ENCODE results near the gene TPRG1L. TPM values are rescaled to one million over a fixed set of nuclear protein-coding genes. Genes with fewer than 3 reads are reported as not detected.

The TPRG1L gene
- total and polyA plus RNA-seq, 8 donors, result 16.4 to 33.3 (median 21.8) TPM

DNA sequence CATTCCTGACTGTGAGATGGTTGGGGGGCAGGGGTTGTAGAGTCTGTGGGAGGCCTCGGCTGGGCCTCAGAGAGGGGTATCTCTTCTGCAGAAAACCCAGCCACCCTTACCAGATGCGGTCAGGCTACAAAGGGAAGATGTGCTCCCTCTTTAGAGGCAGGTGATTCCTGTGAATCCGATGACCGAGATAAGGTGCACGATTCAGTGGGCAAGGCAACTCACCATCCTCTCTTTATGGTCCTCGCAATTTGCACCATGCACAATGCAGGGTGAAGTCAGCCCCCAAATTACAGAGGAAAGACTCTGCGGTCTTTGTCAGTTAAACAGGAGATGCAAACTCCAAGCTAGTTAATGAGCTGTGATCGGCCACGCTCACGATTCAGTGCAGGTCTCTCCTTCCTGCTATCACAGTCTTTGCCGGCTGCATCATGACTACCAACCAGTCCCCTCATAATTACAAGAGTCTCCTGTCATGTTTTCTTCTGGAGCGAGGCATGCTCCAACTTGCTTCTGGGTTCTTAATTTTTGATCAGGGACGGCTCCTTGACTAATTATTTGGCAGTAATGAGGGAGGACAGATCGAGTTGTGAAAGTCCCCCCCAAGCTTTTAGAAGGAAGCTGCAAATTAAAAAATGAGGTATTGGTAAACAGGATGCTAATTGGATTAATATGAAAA is 40.0 kb downstream of the TPRG1L start:
- H3K9me3 ChIP-seq, result no peaks in the 10 kb centered on the region
- no peak overlapping the region for H3K27ac ChIP-seq
- 81 to 89% methylated on average over 14 of the region's 14 CpGs for WGBS, 2 donors
- FAIRE-seq (no peak), DNase-seq (no peak), ATAC-seq (no peak)
- no peak overlapping the region for H3K4me3 ChIP-seq
- H3K4me1 ChIP-seq, result peaks cover 4 to 5% (median 4%) of the 10 kb centered on the region in 3 donors
- H3K36me3 ChIP-seq, result no peaks in the 10 kb centered on the region
- intact Hi-C loops (cut with DNase I), result no loop called here
- no peaks in the 10 kb centered on the region for H3K27me3 ChIP-seq
- TF ChIP-seq, protein P1, sequence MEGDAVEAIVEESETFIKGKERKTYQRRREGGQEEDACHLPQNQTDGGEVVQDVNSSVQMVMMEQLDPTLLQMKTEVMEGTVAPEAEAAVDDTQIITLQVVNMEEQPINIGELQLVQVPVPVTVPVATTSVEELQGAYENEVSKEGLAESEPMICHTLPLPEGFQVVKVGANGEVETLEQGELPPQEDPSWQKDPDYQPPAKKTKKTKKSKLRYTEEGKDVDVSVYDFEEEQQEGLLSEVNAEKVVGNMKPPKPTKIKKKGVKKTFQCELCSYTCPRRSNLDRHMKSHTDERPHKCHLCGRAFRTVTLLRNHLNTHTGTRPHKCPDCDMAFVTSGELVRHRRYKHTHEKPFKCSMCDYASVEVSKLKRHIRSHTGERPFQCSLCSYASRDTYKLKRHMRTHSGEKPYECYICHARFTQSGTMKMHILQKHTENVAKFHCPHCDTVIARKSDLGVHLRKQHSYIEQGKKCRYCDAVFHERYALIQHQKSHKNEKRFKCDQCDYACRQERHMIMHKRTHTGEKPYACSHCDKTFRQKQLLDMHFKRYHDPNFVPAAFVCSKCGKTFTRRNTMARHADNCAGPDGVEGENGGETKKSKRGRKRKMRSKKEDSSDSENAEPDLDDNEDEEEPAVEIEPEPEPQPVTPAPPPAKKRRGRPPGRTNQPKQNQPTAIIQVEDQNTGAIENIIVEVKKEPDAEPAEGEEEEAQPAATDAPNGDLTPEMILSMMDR (IDR thresholded peaks at IDR 0.05), result no peak

DNA sequence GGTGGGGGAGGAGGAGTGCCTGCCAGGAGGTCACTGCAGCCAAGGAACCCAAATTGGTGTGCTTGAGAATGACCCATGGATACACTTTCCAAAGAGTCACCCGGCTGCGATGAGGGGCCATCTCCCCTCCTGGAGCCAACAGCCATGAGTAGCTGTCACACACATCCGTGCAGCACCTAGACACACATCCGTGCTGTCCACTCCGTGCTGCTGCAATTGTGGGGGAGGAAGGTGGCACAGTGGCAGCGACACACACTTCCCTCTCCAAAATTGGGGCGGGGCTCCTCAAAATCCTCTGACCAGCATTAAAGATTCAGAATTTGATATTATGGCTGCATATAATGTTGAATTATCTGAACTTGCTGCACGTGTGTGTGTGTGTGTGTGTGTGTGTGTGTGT is 43.3 kb downstream of the TPRG1L start:
- no peak for FAIRE-seq
- DNase-seq, result peak in 3 of 6 donors; percentile 30 to 33 (median 31)
- no peak overlapping the region for H3K27ac ChIP-seq
- H3K4me3 ChIP-seq, result no peak overlapping the region
- H3K4me1 ChIP-seq, result peaks cover 4 to 5% (median 4%) of the 10 kb centered on the region in 3 donors
- H3K36me3 ChIP-seq, result no peaks in the 10 kb centered on the region
- ATAC-seq, result no peak
- WGBS, 2 donors, result 72 to 77% methylated on average over 8 of the region's 8 CpGs
- intact Hi-C loops (cut with DNase I), result no loop called here
- H3K9me3 ChIP-seq, result no peaks in the 10 kb centered on the region
- TF ChIP-seq, protein P1 (IDR thresholded peaks at IDR 0.05), result no peak
- no peaks in the 10 kb centered on the region for H3K27me3 ChIP-seq

DNA sequence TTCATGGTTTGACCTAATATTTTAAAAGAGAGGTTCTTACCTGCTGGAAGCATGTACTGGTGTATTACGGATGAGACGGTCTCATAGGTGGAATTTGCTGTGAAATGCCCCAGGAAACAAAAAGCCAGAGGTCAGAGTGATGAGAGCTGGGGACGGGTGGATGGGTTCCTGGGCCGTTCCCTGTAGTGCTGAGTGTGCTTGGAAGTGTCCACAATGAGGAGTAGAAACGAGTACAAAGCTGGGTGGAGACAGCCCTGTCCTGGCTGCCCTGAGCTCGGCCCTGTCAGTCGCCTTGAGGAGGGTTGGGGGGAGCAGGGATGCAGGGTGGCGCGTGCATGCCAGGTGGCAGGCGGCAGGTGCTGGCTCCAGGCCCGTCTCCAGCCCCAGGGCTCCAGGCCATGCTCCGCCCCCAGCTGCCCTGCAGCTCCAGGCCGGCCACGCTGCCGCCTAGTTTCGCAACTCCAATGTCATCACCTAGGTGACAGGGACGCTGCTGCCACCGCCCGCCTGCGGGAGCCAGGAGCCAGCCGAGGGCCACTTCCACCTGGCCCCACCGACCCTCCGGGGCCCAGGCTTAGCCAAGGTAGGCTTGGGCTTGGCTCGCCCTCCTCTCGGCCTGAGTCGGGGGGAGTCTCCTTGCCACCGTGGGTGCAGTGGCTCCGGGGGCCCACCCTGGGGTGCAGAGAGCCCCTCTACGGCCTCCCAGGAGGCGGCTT is 43.9 kb downstream of the TPRG1L start:
- FAIRE-seq (no peak), ATAC-seq (peak; percentile 95 to 98 (median 97)), DNase-seq (peak; percentile 94 to 99 (median 96))
- H3K4me1 ChIP-seq, result peaks cover 4 to 5% (median 4%) of the 10 kb centered on the region in 3 donors
- 9 to 11% methylated on average over 26 to 30 of the region's 30 CpGs for WGBS, 2 donors
- H3K36me3 ChIP-seq, result no peaks in the 10 kb centered on the region
- intact Hi-C loops (cut with DNase I), result no loop called here
- TF ChIP-seq, protein P1 (IDR thresholded peaks at IDR 0.05), result no peak
- H3K4me3 ChIP-seq, result no peak overlapping the region
- no peaks in the 10 kb centered on the region for H3K9me3 ChIP-seq
- no peaks in the 10 kb centered on the region for H3K27me3 ChIP-seq
- H3K27ac ChIP-seq, result no peak overlapping the region

DNA sequence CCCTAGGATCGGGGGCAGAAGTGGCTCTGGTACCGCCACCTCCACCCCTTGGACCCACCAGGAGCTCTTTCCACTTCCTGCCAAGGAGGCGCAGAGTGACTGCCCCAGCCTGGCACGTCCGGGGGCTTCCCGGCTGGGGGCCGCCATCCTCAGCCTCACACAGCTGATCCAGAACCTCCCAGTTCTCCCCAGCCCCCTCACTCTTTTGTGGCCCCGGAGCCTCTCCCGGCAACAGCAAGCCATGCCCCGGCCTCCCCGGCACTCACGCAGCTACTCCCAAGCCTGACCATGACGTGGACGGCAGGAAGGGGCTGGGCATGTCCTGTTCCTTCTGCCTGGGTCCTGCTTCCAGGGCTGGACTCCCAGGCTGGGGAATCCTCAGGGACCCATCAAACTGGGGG is 44.6 kb downstream of the TPRG1L start:
- no peaks in the 10 kb centered on the region for H3K27me3 ChIP-seq
- ATAC-seq, result no peak

More for the DNA sequence above, 44.6 kb downstream of the TPRG1L start:
- H3K36me3 ChIP-seq, result no peaks in the 10 kb centered on the region
- H3K4me1 ChIP-seq, result peaks cover 4 to 9% (median 8%) of the 10 kb centered on the region in 3 donors
- no peak overlapping the region for H3K27ac ChIP-seq
- TF ChIP-seq, protein P1 (IDR thresholded peaks at IDR 0.05), result no peak
- FAIRE-seq (no peak), DNase-seq (peak in 3 of 6 donors; percentile 45 to 77 (median 53))
- intact Hi-C loops (cut with DNase I), result no loop called here
- WGBS, 2 donors, result 42 to 55% methylated on average over 14 of the region's 14 CpGs
- no peak overlapping the region for H3K4me3 ChIP-seq
- H3K9me3 ChIP-seq, result no peaks in the 10 kb centered on the region
